SK-N-MC (cell line): Measurements from ENCODE around the gene CAMK2G.

Source experiments
- FOXP2 ChIP-seq: optimal IDR thresholded peaks from 2 replicates; pipeline ENCODE3; 2011; ENCODE audit warnings: mild to moderate bottlenecking, moderate library complexity; ENCODE audit not compliant: insufficient read depth; ENCODE audit errors: extremely low read length, control extremely low read depth
- POLR2AphosphoS5 ChIP-seq: IDR thresholded peaks from 2 replicates; pipeline ENCODE4 v1.6.1; 2012; ENCODE audit warnings: mild to moderate bottlenecking, low read depth, low read length, borderline replicate concordance

GRCh38 chr10:73798927-73799560 lies 75.3 kb downstream of the CAMK2G start:
- no peak for TF ChIP-seq FOXP2
- no peak for TF ChIP-seq POLR2AphosphoS5
